GM12874 (cell line): ENCODE results near the gene ATOH8.
A peak's percentile ranks its signal among the peaks of the same experiment; 100 is the strongest.

Experiments used
- CTCF ChIP-seq: IDR thresholded peaks from 2 replicates; pipeline ENCODE4 v1.5.1; 2011; ENCODE audit warnings: low read depth, mild to moderate bottlenecking, control low read depth, low read length, moderate library complexity; ENCODE audit not compliant: insufficient read depth

Gene ATOH8

DNA sequence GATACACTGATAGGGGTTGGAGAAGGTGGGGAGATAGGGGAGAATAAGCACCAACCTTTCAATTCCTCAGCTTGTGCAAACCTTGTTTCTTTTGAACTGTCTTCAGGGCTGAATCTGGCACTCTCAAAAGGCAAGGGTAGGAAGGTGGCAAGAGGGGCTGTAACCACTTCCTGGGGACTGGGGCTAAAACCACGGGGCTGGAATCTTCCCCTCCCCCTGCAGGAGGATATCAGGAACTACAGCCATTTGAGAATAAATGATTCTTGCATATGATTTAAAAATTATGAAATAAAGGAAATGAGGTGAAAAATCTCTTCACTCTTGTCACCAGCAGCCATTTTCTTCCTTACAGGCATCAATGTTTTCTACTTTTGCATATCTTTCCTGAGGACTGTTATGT is 50.8 kb downstream of the ATOH8 start:
- TF ChIP-seq CTCF: peak; percentile 31; the same call in 1 of the 2 replicates

GRCh38 chr2:85806358-85807118 is 52.7 kb downstream of the ATOH8 start:
- no peak for TF ChIP-seq CTCF

DNA sequence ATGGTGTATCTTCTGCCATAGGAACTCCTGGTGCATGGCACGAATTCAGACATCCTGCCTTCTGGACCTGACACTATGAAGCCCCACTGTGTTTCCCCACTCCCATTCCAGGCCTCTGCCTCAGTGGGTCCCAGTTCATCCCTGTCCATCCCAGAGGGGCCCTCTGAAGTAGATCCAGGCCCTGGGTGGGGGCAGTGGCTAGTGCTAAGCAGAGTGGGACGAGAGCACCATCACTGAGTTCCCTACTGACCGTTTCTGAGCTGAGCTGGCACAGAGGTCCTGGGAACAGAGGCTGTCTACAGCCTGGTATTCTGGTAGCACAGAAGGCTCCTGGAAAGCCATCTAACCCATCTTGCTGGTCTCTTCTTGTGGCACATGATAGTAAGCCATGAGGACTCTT is 54.0 kb downstream of the ATOH8 start:
- TF ChIP-seq CTCF: no peak

GRCh38 chr2:85810371-85811179 is 56.8 kb downstream of the ATOH8 start:
- no peak for TF ChIP-seq CTCF

DNA sequence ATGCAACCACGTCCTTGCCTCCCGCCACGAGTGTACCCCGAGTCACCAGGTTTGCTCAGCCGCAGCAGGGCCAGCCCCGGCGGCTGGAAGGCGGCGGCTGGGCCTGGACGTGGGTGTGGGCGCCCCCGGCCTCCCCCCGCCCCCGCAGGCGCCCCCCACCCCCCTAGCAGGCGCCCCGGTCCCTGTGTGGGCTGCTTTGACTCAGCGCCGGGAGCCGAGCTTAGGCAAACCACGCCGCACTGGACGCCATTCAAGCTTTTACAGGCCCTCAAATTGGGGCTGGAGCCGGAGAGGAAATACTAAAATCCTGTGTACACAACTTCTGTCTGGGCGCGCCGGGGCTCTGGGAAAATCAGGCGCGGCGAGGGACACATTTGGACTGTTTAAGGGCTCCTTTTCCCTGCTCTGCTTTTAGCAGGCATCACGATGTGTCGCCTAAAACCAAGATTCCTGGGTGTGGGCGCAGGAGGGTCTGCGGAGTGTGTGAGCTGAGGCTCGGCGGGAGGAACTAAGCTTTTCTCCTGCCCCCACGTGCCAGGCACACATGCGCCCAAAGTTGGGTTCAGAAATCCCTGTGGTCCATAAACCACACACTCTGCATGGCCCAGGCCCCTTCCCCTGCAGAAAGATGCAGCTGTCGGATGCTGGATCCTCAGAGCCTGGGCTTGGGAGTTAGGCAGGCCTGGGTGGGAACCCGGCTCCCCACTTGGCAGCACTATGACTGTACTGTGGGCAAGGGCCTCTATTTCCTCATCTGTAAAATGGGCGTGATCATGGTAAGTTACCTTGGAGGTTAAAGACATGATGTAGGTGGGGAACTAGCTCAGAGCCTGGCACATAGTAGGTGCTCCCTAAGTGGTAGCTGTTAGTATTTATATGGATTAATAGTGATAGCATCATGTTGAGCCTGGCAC is 57.6 kb downstream of the ATOH8 start:
- no peak for TF ChIP-seq CTCF

- no peak for TF ChIP-seq CTCF
These were observed 58.4 kb downstream of the ATOH8 start for GRCh38 chr2:85812094-85812735.
